Fibroblast of lung (primary cell): ENCODE results near the gene RAP1GDS1.

Experiments used
- CTCF ChIP-seq, 2 donors: IDR thresholded peaks in 1 of 2; conservative IDR thresholded peaks in 1 of 2; 1 replicate in 1 of 2; 2 replicates in 1 of 2; pipeline ENCODE4 v1.5.1; 2011 to 2012; ENCODE audit warnings: low read length in 2 of 2, control low read depth in 1 of 2, inconsistent platforms in 1 of 2, low read depth in 1 of 2, mild to moderate bottlenecking in 1 of 2
- EZH2 ChIP-seq: IDR thresholded peaks from 2 replicates; pipeline ENCODE4 v1.5.1; 2012; ENCODE audit warnings: low read length, control low read depth, mild to moderate bottlenecking; ENCODE audit errors: missing control alignments

GRCh38 chr4:98473046-98473445 lies 211.9 kb downstream of the RAP1GDS1 start:
- TF ChIP-seq CTCF (conservative IDR thresholded peaks at IDR 0.05 in 1 of 2, IDR thresholded peaks at IDR 0.05 in 1 of 2; ENCODE audit: low read depth in 1 of 2, low read length in 2 of 2) (no peak), EZH2 (no peak)
